Mesothelial cell of epicardium (in vitro differentiated cells): ENCODE measurements around the gene FMNL1. TPM values are rescaled to one million over a fixed set of nuclear protein-coding genes. Genes with fewer than 3 reads are reported as not detected.

Source experiments
- DNase-seq, 2 experiments: peaks; one replicate each; pipeline ENCODE4 v3.0.0; 2021; ENCODE audit warnings: low spot score in 2 of 2; ENCODE audit not compliant: unreplicated experiment in 2 of 2
- H3K27ac Mint-ChIP-seq: 2 replicates; pipeline ENCODE4 v1.8.0; 2021; ENCODE audit warnings: mixed read lengths
- H3K27me3 Mint-ChIP-seq: 2 replicates; pipeline ENCODE4 v1.8.0; 2021; ENCODE audit warnings: low read depth, mixed read lengths
- H3K36me3 Mint-ChIP-seq: 2 replicates; pipeline ENCODE4 v1.8.0; 2021; ENCODE audit warnings: mixed read lengths
- H3K4me1 Mint-ChIP-seq: 2 replicates; pipeline ENCODE4 v1.8.0; 2021; ENCODE audit warnings: mixed read lengths
- H3K4me3 Mint-ChIP-seq: 2 replicates; pipeline ENCODE4 v1.8.0; 2021; ENCODE audit warnings: mild to moderate bottlenecking, moderate library complexity, mixed read lengths
- H3K9me3 Mint-ChIP-seq: 2 replicates; pipeline ENCODE4 v1.8.0; 2021; ENCODE audit warnings: mixed read lengths
- total RNA-seq: library from RNA; stranded (reverse); gene quantifications from 3 replicates; pipeline ENCODE4 v1.2.1, GENCODE V29; 2021
- TF ChIP-seq, protein P1 (sequence below): fragments of 200-600 bp; sonication (generic); IDR thresholded peaks from one replicate; pipeline ENCODE4 v1.5.0; 2021; ENCODE audit warnings: antibody characterized with exemption; ENCODE audit not compliant: unreplicated experiment

FMNL1 gene
- total RNA-seq, 1 donor from 2014 or later, result 3.7 TPM

DNA sequence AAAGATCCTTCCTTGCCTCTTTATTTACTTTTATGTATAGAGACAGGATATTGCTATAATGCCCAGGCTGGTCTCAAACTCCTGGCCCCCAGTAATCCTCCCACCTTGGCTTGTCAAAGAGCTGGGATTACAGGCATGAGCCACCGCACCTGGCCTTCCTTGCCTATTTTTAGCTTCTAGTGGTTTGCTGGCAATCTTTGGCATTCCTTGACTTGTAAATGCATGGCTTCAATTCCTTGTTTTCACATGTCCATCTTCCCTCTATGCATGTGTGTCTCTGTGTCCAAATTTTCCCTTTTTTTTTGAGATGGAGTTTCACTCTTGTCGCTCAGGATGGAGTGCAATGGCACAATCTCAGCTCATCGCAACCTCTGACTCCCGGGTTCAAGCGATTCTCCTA lies 37.5 kb upstream of the FMNL1 start:
- H3K9me3 Mint-ChIP-seq, result no peaks in the 10 kb centered on the region
- no peak overlapping the region for H3K27ac Mint-ChIP-seq
- H3K4me1 Mint-ChIP-seq, result no peaks in the 10 kb centered on the region
- TF ChIP-seq, protein P1, sequence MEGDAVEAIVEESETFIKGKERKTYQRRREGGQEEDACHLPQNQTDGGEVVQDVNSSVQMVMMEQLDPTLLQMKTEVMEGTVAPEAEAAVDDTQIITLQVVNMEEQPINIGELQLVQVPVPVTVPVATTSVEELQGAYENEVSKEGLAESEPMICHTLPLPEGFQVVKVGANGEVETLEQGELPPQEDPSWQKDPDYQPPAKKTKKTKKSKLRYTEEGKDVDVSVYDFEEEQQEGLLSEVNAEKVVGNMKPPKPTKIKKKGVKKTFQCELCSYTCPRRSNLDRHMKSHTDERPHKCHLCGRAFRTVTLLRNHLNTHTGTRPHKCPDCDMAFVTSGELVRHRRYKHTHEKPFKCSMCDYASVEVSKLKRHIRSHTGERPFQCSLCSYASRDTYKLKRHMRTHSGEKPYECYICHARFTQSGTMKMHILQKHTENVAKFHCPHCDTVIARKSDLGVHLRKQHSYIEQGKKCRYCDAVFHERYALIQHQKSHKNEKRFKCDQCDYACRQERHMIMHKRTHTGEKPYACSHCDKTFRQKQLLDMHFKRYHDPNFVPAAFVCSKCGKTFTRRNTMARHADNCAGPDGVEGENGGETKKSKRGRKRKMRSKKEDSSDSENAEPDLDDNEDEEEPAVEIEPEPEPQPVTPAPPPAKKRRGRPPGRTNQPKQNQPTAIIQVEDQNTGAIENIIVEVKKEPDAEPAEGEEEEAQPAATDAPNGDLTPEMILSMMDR, result no peak
- no peaks in the 10 kb centered on the region for H3K27me3 Mint-ChIP-seq
- H3K36me3 Mint-ChIP-seq, result no peaks in the 10 kb centered on the region
- no peak for DNase-seq
- H3K4me3 Mint-ChIP-seq, result no peak overlapping the region

DNA sequence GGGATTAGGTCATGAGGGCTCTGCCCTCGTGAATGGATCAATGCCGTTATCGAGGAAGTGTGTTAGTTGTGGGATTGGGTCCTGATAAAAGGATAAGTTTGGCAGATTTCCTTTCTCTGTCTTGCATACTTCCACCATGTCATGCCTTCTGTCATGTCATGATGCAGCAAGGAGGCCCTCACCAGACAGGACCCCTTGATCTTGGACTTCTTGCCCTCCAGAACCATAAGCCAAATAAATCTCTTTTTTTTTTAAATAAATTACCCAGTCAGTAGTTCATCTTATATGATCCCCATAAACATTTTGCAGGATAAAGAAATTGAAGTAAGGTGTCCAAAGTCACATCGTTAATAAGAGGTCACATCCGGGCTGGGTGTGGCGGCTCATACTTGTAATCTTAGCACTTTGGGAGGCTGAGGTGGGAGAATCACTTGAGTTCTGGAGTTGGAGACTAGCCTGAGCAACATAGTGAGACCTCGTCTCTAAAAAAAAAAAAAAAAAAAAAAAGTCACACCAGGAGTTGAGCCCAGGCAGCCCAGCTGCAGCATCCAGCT lies 34.8 kb upstream of the FMNL1 start:
- TF ChIP-seq, protein P1, result no peak
- no peaks in the 10 kb centered on the region for H3K4me1 Mint-ChIP-seq
- DNase-seq, result no peak
- no peak overlapping the region for H3K4me3 Mint-ChIP-seq
- H3K27ac Mint-ChIP-seq, result no peak overlapping the region
- no peaks in the 10 kb centered on the region for H3K27me3 Mint-ChIP-seq
- no peaks in the 10 kb centered on the region for H3K36me3 Mint-ChIP-seq
- H3K9me3 Mint-ChIP-seq, result no peaks in the 10 kb centered on the region

DNA sequence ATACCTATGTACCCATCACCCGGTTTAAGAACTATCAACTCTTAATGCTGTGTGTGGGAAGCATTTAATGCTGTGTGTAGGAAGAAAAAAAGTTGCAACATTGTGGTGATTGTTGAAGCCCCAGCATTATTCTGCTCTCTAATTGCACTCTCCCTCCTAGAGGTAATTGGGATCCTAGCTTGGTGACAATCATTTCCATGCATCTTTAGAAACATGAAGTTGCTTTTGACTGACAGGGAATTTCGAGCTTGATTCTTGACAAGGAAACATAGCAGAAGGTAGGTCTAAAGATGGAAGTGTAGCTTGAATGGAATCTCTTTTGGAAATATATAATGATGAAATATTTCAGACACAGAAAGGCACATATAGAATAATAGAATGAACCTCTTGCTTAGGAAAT lies 32.7 kb upstream of the FMNL1 start:
- Mint-ChIP-seq H3K27me3 (no peaks in the 10 kb centered on the region), H3K27ac (no peak overlapping the region), H3K36me3 (no peaks in the 10 kb centered on the region), H3K9me3 (no peaks in the 10 kb centered on the region), H3K4me1 (no peaks in the 10 kb centered on the region), H3K4me3 (no peak overlapping the region)
- TF ChIP-seq, protein P1, result no peak
- no peak for DNase-seq

DNA sequence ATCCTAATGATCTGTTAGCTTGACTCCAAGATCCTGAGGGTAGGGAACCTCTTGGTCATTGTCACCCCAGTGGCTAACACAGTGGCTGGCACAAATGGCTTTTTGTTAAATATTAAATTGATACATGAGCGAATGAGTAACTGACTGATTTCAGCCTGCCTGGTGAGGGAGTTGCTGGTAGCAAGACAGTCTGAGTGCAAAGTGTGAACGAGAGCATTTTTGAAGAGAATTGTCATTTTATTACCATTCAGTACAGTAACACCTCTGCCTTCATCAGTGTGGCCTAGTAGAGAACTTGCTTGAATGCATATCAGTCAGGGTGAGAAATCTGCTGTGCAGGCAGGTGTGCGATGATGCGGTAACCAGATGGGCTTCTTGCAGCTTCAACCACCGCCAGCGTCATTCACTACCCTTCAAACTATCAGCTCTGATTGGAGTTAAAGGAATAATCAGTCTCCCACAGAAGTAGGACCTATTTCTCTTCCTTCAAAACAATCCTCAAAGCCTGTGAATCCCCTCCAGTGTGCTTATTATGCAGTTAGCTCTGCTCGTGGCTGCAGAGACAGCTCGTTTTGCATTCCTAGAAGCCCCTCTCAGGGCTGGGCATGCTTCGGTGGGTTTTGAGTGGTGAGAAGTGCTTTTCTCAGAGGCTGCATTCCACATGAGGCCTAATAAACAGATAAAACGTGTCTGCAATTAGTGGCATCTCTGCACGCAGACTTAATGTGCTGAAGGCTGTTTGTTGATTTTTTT lies 31.0 kb upstream of the FMNL1 start:
- H3K27me3 Mint-ChIP-seq, result no peaks in the 10 kb centered on the region
- no peaks in the 10 kb centered on the region for H3K9me3 Mint-ChIP-seq
- H3K4me1 Mint-ChIP-seq, result no peaks in the 10 kb centered on the region
- H3K36me3 Mint-ChIP-seq, result no peaks in the 10 kb centered on the region
- no peak overlapping the region for H3K27ac Mint-ChIP-seq
- H3K4me3 Mint-ChIP-seq, result no peak overlapping the region
- TF ChIP-seq, protein P1, result no peak
- no peak for DNase-seq

DNA sequence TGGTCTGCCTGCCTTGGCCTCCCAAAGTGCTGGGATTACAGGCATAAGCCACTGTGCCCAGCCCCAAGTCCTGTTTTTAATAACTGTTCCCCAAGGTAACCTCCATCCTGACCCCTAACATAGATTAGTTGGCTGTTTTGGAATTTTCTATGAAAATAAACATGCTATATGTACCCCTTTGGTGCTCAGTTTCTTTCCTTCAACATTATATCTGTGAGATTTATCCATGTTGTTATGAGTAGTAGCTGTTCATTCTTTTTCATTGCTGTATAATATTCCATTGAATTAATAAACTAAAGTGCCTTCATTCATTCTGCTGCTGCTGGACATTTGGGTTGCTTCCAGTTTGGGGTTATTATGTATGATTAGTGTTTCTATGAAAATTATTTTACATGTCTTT lies 26.3 kb upstream of the FMNL1 start:
- Mint-ChIP-seq H3K4me1 (peaks cover 16% of the 10 kb centered on the region), H3K27me3 (no peaks in the 10 kb centered on the region), H3K9me3 (no peaks in the 10 kb centered on the region), H3K4me3 (no peak overlapping the region), H3K27ac (no peak overlapping the region), H3K36me3 (no peaks in the 10 kb centered on the region)
- DNase-seq, result no peak
- TF ChIP-seq, protein P1, result no peak
